ENCODE data around the gene ONECUT2.
"Not testable (repeated sequence)": the region's sequence is repeated elsewhere in the genome, so short reads cannot be mapped to it uniquely, and the experiment has no call there.

The ONECUT2 gene

GRCh38 chr18:57446322-57446721 lies 11.1 kb downstream of the ONECUT2 start:
- no peak for DNase-seq

GRCh38 chr18:57447154-57447621 lies 12.0 kb downstream of the ONECUT2 start:
- peak; percentile 45 for DNase-seq

GRCh38 chr18:57455576-57456129 lies 20.5 kb downstream of the ONECUT2 start:
- DNase-seq = no peak

- DNase-seq = no peak
Measured at GRCh38 chr18:57461652-57462269, 26.6 kb downstream of the ONECUT2 start.

- peak; percentile 4 for DNase-seq
Measured at GRCh38 chr18:57466307-57466706, 31.1 kb downstream of the ONECUT2 start.

GRCh38 chr18:57466745-57467409 lies 31.7 kb downstream of the ONECUT2 start:
- DNase-seq = no peak

- no peak for DNase-seq
Measured at GRCh38 chr18:57469884-57470283, 34.7 kb downstream of the ONECUT2 start.

- no peak for DNase-seq
Measured at GRCh38 chr18:57475408-57475807, 40.2 kb downstream of the ONECUT2 start.

- DNase-seq = no peak
Measured at GRCh38 chr18:57475903-57476302, 40.7 kb downstream of the ONECUT2 start.

GRCh38 chr18:57480733-57481132 lies 45.6 kb downstream of the ONECUT2 start:
- DNase-seq = no peak

- DNase-seq = peak; percentile 1
Measured at GRCh38 chr18:57497372-57498294, 62.5 kb downstream of the ONECUT2 start.

GRCh38 chr18:57498682-57499256 lies 63.6 kb downstream of the ONECUT2 start:
- no peak for DNase-seq

- no peak for DNase-seq
Measured at GRCh38 chr18:57502624-57503023, 67.5 kb downstream of the ONECUT2 start.

GRCh38 chr18:57505231-57505630 lies 70.1 kb downstream of the ONECUT2 start:
- DNase-seq = no peak

- DNase-seq = no peak
Measured at GRCh38 chr18:57516056-57516455, 80.9 kb downstream of the ONECUT2 start.

- no peak for DNase-seq
Measured at GRCh38 chr18:57518533-57518932, 83.4 kb downstream of the ONECUT2 start.

GRCh38 chr18:57519668-57520424 lies 84.7 kb downstream of the ONECUT2 start:
- DNase-seq = no peak

- not testable (repeated sequence) for DNase-seq
Measured at GRCh38 chr18:57522348-57522747, 87.2 kb downstream of the ONECUT2 start.

- DNase-seq = no peak
Measured at GRCh38 chr18:57523171-57523956, 88.2 kb downstream of the ONECUT2 start.

- no peak for DNase-seq
Measured at GRCh38 chr18:57527556-57528229, 92.5 kb downstream of the ONECUT2 start.
